Stomach (tissue), 19 donors: ENCODE results near the gene XAGE2. TPM values are rescaled to one million over a fixed set of nuclear protein-coding genes. Genes with fewer than 3 reads are reported as not detected.
"Not testable (repeated sequence)": the region's sequence is repeated elsewhere in the genome, so short reads cannot be mapped to it uniquely, and the experiment has no call there.

Experiments used
- DNase-seq, 2 donors: peaks; one replicate each; pipeline versions ENCODE4 v3.0.0 to v3.0.0-alpha.2; 2013 to 2019
- H3K27ac ChIP-seq, 5 donors: fragments of 200-600 bp in 4 of 5; sonication (generic) in 4 of 5; one replicate each; pipeline ENCODE4 v1.5.1; 2013 to 2019; ENCODE audit warnings: mild to moderate bottlenecking in 1 of 5, moderate library complexity in 1 of 5
- H3K27me3 ChIP-seq, 3 donors: fragments of 200-600 bp; sonication (generic); one replicate each; pipeline ENCODE4 v1.5.1; 2017 to 2019; ENCODE audit warnings: mixed run types in 1 of 3
- H3K36me3 ChIP-seq, 4 donors: fragments of 200-600 bp; sonication (generic); 1 replicate in 3 of 4; 2 replicates in 1 of 4; pipeline ENCODE4 v1.5.1; 2016 to 2019
- H3K4me1 ChIP-seq, 4 donors: fragments of 200-600 bp; sonication (generic); one replicate each; pipeline ENCODE4 v1.5.1; 2016 to 2019
- H3K4me3 ChIP-seq, 4 donors: fragments of 200-600 bp; sonication (generic) in 3 of 4; one replicate each; pipeline ENCODE4 v1.5.1; 2016 to 2019; ENCODE audit warnings: mild to moderate bottlenecking in 1 of 4
- H3K9me3 ChIP-seq, 4 donors: fragments of 200-600 bp; sonication (generic); one replicate each; pipeline ENCODE4 v1.5.1; 2016 to 2019
- CTCF ChIP-seq, 7 experiments: fragments of 450-650 bp in 4 of 7; fragments of 200-600 bp in 3 of 7; sonication (generic) in 3 of 7; IDR thresholded peaks; one replicate each; pipeline ENCODE4 v1.5.1; 2016 to 2019; ENCODE audit warnings: antibody characterized with exemption in 7 of 7, control low read depth in 2 of 7, mild to moderate bottlenecking in 1 of 7
- EP300 ChIP-seq: sonication (generic); formaldehyde crosslinking; IDR thresholded peaks from one replicate; pipeline ENCODE4 v1.6.1; 2017; ENCODE audit warnings: antibody characterized with exemption
- POLR2A ChIP-seq, 4 donors: fragments of 450-650 bp; IDR thresholded peaks; one replicate each; pipeline ENCODE4 v1.6.1; 2016; ENCODE audit warnings: antibody characterized with exemption in 4 of 4, control low read depth in 2 of 4, mild to moderate bottlenecking in 1 of 4, moderate library complexity in 1 of 4
- POLR2AphosphoS5 ChIP-seq, 3 donors: sonication (generic); formaldehyde crosslinking; IDR thresholded peaks; one replicate each; pipeline ENCODE4 v1.6.1; 2016; ENCODE audit warnings: antibody characterized with exemption in 3 of 3
- WGBS, 5 donors: extraction: QIAGEN DNeasy Blood & Tissue Kit in 3 of 5; methylation state at CpG; one replicate each; pipeline versions ENCODE4 v1.1.5 to v1.1.7; 2013 to 2018; 5-methylcytosine and 5-hydroxymethylcytosine counted together
- intact Hi-C: fragments of 100-400 bp; cut with DNase I; formaldehyde crosslinking; loops from one replicate; pipeline ENCODE4 v1.15.1; 2023; ENCODE audit warnings: low total_unique reads
- long read RNA-seq, 10 donors: transcript quantifications; one replicate each; lab custom pipeline, GENCODE V29; 2026
- polyA plus RNA-seq, 3 donors: library from polyadenylated mRNA; stranded (reverse); fragments of 200-250 nt; gene quantifications; one replicate each; pipeline ENCODE4 v1.2.3, GENCODE V29; 2013
- total RNA-seq, 5 donors: library from RNA; depleted of rRNA; stranded (reverse); fragments of >200 nt; gene quantifications; one replicate each; pipeline versions ENCODE4 v1.1.0 to v1.2.3, GENCODE V29; 2014 to 2016
- donor health status: healthy with polysubstance abuse.
- donor health status: Bipolar disorder and iron deficiency.
- donor health status: healthy.

The XAGE2 gene
- total RNA-seq = not detected
- not detected for polyA plus RNA-seq
- long read RNA-seq, donor 1 = 0 reads
- long read RNA-seq, donor 2 = 0 reads
- long read RNA-seq, donor 3 = 0 reads
- long read RNA-seq, donor 4 = 0 reads
- long read RNA-seq, donor 5 = 0 reads
- long read RNA-seq, donor 6 = 0 reads
- long read RNA-seq, donor 7 = 0 reads
- long read RNA-seq, donor 8 = 0 reads
- long read RNA-seq, donor 9 = 0 reads
- long read RNA-seq, donor 10 = 0 reads

- no peaks in the 10 kb centered on the region for H3K36me3 ChIP-seq
- H3K27ac ChIP-seq = no peak within 1 kb of the TSS
- WGBS, 5 donors = 73 to 87% (median 85%) methylated on average over 16 to 19 of the region's 19 CpGs
- no peaks in the 10 kb centered on the region for H3K4me1 ChIP-seq
- H3K27me3 ChIP-seq = peaks cover 0 to 12% (median 0%) of the 10 kb centered on the region in 3 donors
- H3K4me3 ChIP-seq = no peak within 1 kb of the TSS
- no peak for TF ChIP-seq EP300
- TF ChIP-seq POLR2A (IDR thresholded peaks at IDR 0.05) = no peak
- no peak for TF ChIP-seq POLR2AphosphoS5 (IDR thresholded peaks at IDR 0.05)
- TF ChIP-seq CTCF (IDR thresholded peaks at IDR 0.05) = no peak
- intact Hi-C loops = no loop called here
- peaks cover 0 to 6% (median 0%) of the 10 kb centered on the region in 4 donors for H3K9me3 ChIP-seq
- no peak for DNase-seq
These were observed at the start of gene XAGE2 for GRCh38 chrX:52368368-52369055. Gene XAGE2, plus strand, starts transcription at chrX:52369021. Its CDS starts 994 bp downstream, at chrX:52370015.

GRCh38 chrX:52337410-52337809 is 31.4 kb upstream of the XAGE2 start:
- Histone ChIP-seq H3K4me1 (no peaks in the 10 kb centered on the region), H3K27me3 (no peaks in the 10 kb centered on the region), H3K27ac (no peak overlapping the region), H3K9me3 (peaks cover 0 to 18% (median 8%) of the 10 kb centered on the region in 4 donors), H3K4me3 (no peak overlapping the region), H3K36me3 (no peaks in the 10 kb centered on the region)
- intact Hi-C loops = no loop called here
- no peak for DNase-seq
- TF ChIP-seq EP300 (no peak), CTCF (IDR thresholded peaks at IDR 0.05) (no peak), POLR2A (IDR thresholded peaks at IDR 0.05) (no peak), POLR2AphosphoS5 (IDR thresholded peaks at IDR 0.05) (no peak)
- 51 to 75% (median 72%) methylated on average over 3 to 4 of the region's 4 CpGs for WGBS, 5 donors

GRCh38 chrX:52341493-52341892 is 27.3 kb upstream of the XAGE2 start:
- Histone ChIP-seq H3K4me1 (no peaks in the 10 kb centered on the region), H3K4me3 (no peak overlapping the region), H3K36me3 (no peaks in the 10 kb centered on the region), H3K27me3 (no peaks in the 10 kb centered on the region), H3K27ac (no peak overlapping the region), H3K9me3 (no peaks in the 10 kb centered on the region)
- TF ChIP-seq POLR2A (IDR thresholded peaks at IDR 0.05) = no peak
- no peak for TF ChIP-seq POLR2AphosphoS5 (IDR thresholded peaks at IDR 0.05)
- no peak for TF ChIP-seq EP300
- no peak for TF ChIP-seq CTCF (IDR thresholded peaks at IDR 0.05)
- no peak for DNase-seq
- intact Hi-C loops = no loop called here

- WGBS, 5 donors = 73 to 92% (median 82%) methylated on average over 4 to 6 of the region's 6 CpGs
- intact Hi-C loops = not testable (repeated sequence)
These were observed 25.7 kb upstream of the XAGE2 start for GRCh38 chrX:52343131-52343530.

GRCh38 chrX:52345402-52345801 is 23.4 kb upstream of the XAGE2 start:
- peak in 4 of 7 experiments; percentile 7 to 27 (median 16) for TF ChIP-seq CTCF (IDR thresholded peaks at IDR 0.05)
- peak; percentile 50 to 51 for DNase-seq
- H3K27ac ChIP-seq = not testable (repeated sequence)

More at GRCh38 chrX:52343131-52343530, 25.7 kb upstream of the XAGE2 start:
- H3K9me3 ChIP-seq, H3K4me1 ChIP-seq, H3K27me3 ChIP-seq, H3K27ac ChIP-seq, H3K4me3 ChIP-seq, H3K36me3 ChIP-seq, DNase-seq: not testable (repeated sequence)

More at GRCh38 chrX:52345402-52345801, 23.4 kb upstream of the XAGE2 start:
- H3K27me3 ChIP-seq, H3K36me3 ChIP-seq, intact Hi-C loops, H3K9me3 ChIP-seq, H3K4me3 ChIP-seq, H3K4me1 ChIP-seq: not testable (repeated sequence)
- 16 to 33% (median 20%) methylated on average over 3 to 4 of the region's 4 CpGs for WGBS, 5 donors
